HG03460 (cell line): ENCODE data around the gene CARD14.
"Not testable (repeated sequence)": the region's sequence is repeated elsewhere in the genome, so short reads cannot be mapped to it uniquely, and the experiment has no call there.

Experiments used
- ATAC-seq: cut with Tn5 transposase; IDR thresholded peaks from one replicate; pipeline ENCODE4 v1.9.1; 2021; ENCODE audit not compliant: unreplicated experiment

Gene CARD14

DNA sequence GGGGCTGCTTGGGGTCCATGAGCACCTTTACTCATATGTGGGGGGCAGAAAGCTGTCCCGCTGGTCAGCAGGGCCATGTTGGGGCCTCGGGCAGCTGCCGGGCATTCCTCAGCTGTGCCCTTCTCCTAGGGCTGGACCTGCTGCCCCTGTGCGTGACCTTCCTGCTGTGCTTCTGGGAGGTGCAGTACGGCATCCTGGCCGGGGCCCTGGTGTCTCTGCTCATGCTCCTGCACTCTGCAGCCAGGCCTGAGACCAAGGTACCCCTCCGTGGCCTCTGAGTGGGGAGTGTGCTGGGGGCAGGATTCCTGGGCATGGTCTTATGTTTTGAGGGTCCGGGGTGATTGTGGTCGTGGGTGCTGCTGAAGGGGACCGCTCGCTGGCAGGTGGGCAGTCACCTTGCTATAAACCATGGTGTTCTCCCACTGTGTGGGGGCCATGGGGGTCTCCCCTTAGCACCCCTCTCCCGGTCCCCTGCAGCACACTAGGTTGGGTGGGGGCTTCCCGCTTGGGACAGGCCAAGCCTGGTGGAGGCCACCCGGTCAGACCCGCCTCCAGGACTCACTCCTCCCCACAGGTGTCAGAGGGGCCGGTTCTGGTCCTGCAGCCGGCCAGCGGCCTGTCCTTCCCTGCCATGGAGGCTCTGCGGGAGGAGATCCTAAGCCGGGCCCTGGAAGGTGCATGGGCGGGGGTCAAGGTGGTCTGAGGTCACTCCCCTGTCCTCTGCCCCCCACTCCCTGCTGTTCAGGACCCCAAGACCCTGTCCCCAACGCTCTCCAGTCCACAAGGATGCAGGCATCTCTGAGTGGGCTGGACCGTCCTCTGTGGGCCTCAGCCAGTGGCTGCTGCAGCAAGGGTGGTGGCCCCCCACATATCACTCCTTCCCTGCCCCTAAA is 78.4 kb downstream of the CARD14 start:
- ATAC-seq = no peak

- no peak for ATAC-seq
Measured at GRCh38 chr17:80248894-80249710, 79.3 kb downstream of the CARD14 start.

GRCh38 chr17:80251966-80252365 is 82.1 kb downstream of the CARD14 start:
- no peak for ATAC-seq

DNA sequence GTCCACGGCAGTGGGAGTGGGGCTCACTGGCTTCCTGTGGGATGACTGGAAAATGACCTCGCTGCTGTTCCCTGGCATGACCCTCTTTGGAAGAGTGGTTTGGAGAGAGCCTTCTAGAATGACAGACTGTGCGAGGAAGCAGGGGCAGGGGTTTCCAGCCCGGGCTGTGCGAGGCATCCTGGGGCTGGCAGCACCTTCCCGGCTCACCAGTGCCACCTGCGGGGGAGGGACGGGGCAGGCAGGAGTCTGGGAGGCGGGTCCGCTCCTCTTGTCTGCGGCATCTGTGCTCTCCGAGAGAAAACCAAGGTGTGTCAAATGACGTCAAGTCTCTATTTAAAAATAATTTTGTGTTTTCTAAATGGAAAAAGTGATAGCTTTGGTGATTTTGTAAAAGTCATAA is 83.0 kb downstream of the CARD14 start:
- ATAC-seq = no peak

DNA sequence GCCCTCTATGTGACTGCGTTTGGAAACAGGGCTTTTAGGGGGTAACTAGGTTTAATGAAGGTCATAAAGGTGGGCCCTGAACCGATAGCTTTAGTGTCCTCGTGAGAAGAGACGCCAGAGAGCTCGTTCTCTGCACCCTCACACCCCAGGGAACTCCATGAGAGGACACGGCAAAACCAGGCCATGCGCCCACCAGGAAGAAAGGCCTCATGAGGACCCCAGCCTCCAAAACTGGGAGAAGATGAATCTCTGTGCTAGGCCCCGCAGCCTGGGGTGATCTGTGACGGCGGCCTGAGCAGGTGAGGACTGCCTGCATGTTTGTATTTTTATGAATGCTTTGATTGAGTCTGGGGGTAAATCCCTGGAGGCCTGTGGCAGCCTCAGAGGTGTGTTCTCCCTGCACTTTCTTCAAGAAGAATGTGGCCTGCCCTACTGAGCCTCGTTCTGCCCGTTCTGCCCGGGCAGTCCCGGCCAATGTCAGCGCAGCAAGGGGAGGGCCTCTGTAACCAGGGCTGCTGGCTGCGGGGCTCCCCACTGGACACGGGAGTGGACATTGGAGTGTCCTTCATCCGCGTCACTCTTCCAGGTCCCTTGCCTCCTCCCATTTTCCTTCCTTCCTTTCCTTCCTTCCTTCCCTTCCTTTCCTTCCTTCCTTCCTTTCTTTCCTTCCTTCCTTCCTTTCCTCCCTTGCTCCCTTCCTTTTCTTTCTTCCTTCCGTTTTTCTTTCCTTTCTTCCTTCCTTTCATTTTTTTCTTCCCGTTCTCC is 84.0 kb downstream of the CARD14 start:
- ATAC-seq = no peak

DNA sequence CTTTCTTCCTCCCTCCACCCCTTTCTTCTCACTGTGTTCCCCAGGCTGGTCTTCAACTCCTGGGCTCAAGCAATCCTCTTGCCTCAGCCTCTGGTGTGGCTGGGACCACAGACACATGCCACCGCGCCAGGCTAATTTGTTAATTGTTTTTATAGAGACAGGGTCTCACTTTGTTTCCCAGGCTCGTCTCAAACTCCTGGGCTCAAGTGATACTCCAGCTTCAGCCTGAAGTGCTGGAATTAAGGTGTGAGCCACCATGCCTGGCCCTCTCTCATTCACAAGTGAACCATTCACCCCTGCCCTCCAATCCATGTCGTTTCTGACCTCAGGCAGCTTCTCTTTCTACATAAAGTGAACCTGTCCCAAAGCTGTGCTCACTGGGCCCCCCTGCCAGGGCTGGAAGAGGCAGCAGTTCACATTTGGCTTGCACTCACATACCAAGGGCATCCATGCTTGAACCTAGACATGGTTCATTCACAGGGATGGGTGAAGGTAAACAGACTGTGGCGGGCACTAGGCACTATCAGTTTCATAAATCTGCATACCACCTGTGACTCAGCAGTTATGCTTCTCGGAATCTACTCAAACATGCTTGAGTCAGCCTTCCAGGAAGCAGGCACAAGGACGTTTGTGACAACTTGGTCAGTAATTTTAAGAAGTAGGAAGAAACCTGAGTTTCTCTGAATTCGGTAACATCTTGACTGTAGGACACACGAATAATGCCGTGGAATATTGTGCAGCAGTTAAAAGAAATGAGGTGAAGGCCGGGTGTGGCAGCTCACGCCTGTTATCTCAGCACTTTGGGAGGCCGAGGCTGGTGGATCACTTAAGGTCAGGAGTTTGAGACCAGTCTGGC is 84.8 kb downstream of the CARD14 start:
- ATAC-seq = peak; percentile 54

- no peak for ATAC-seq
Measured at GRCh38 chr17:80256034-80256350, 86.2 kb downstream of the CARD14 start.

DNA sequence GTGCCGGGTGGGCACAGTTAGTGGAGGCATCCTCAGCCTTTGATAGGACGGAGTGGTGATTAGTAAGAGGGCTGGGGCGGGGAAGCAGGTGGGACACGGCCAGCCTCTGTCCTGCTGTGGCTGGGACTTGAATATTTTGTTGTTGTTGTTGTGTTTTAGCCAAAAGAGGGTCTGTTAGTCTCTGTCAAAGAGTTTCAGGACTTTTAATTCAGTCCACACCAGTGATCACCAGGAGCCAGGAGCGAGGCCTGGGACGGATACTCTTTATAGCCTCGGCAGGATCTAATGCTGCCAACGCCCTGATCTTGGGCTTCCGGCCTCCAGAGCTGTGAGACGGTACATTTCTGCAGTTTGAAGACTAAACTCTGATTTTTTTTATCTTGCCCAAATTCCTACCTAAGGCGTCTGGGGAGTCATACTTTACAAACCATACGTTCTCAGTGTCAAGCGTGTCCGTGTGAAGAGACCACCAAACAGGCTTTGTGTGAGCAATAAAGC is 87.9 kb downstream of the CARD14 start:
- ATAC-seq = no peak

GRCh38 chr17:80258296-80258695 is 88.5 kb downstream of the CARD14 start:
- not testable (repeated sequence) for ATAC-seq
